HG03432 (cell line): ENCODE data around the gene FAM83G.
"Not testable (repeated sequence)": the region's sequence is repeated elsewhere in the genome, so short reads cannot be mapped to it uniquely, and the experiment has no call there.

Experiments used
- ATAC-seq: cut with Tn5 transposase; IDR thresholded peaks from one replicate; pipeline ENCODE4 v1.9.1; 2021; ENCODE audit warnings: mild to moderate bottlenecking, moderate library complexity; ENCODE audit not compliant: unreplicated experiment

The FAM83G gene, protein sequence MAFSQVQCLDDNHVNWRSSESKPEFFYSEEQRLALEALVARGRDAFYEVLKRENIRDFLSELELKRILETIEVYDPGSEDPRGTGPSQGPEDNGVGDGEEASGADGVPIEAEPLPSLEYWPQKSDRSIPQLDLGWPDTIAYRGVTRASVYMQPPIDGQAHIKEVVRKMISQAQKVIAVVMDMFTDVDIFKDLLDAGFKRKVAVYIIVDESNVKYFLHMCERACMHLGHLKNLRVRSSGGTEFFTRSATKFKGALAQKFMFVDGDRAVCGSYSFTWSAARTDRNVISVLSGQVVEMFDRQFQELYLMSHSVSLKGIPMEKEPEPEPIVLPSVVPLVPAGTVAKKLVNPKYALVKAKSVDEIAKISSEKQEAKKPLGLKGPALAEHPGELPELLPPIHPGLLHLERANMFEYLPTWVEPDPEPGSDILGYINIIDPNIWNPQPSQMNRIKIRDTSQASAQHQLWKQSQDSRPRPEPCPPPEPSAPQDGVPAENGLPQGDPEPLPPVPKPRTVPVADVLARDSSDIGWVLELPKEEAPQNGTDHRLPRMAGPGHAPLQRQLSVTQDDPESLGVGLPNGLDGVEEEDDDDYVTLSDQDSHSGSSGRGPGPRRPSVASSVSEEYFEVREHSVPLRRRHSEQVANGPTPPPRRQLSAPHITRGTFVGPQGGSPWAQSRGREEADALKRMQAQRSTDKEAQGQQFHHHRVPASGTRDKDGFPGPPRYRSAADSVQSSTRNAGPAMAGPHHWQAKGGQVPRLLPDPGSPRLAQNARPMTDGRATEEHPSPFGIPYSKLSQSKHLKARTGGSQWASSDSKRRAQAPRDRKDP

DNA sequence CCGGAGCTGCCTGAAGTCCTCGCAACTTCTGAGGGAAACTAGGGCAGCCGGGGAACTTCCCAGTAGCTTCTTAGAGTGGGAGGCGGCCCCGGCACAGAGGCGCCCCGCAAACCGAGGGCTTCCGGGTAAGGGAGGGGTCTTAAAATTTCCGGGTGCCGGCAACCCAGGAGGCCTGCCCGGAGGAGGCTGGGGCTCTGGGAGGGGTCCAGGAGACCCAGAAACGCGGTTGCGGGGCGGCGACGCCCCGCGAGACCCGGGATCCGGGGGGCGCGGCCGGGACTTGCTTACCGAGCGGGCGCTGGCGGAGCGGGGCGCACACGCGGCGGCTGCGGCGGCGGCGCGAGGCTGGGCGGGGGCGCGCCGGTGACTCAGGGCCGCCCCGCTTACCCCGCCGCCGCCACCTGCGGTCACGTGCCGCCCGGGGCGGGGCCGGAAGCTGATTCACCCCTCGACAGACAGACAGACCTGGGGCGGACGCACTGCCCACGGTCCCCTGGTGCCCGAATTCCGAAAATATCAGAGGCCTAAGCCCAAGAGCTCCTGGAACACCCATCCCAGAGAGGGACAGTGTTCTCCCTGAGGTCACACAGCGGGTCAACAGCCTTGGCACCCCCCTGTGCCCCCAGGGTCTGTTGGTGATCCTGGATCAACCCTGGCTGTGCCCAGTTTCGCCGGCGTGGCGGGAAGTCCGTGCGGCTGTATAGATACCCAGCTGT is at the start of gene FAM83G:
Gene FAM83G, minus strand, starts transcription at position 344 of the 716 bp plus-strand sequence. CDS start 723 bp downstream, outside the sequence.
- ATAC-seq, result peak; percentile 80

DNA sequence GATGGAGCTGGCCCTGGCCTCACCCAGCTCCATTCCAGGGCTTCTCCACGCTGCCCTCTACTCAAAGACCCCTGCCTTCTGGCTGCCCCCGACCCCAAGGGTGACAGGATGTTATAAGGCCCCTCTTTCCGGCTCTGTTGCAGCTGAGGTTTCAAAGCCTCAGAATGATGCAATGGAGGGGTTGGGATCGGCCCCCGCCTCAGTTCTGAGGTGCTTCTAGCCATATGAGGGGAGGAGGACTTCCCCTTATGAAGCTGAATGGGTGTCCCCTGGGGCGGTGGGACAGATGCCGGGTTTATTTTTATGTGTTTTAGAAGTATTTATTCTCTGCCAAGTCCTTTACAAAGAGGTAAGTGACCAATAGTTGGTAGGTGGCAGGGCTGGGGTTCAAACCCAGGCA is 44.3 kb upstream of the FAM83G start:
- not testable (repeated sequence) for ATAC-seq

DNA sequence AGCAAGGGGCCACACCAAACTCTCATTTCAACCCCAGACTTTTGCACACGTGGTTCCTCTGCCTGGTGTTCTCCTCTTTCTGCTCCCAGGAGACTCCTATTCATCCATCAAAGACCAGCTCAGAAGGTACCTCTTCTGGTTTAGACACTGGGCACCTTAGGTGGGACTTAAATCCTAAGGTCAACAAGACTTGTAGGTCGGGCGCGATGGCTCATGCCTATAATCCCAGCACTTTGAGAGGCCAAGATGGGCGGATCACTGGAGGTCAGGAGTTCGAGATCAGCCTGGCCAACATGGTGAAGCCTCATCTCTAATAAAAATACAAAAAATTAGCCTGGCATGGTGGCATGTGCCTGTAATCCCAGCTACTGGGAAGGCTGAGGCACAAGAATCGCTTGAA is 42.9 kb upstream of the FAM83G start:
- not testable (repeated sequence) for ATAC-seq

DNA sequence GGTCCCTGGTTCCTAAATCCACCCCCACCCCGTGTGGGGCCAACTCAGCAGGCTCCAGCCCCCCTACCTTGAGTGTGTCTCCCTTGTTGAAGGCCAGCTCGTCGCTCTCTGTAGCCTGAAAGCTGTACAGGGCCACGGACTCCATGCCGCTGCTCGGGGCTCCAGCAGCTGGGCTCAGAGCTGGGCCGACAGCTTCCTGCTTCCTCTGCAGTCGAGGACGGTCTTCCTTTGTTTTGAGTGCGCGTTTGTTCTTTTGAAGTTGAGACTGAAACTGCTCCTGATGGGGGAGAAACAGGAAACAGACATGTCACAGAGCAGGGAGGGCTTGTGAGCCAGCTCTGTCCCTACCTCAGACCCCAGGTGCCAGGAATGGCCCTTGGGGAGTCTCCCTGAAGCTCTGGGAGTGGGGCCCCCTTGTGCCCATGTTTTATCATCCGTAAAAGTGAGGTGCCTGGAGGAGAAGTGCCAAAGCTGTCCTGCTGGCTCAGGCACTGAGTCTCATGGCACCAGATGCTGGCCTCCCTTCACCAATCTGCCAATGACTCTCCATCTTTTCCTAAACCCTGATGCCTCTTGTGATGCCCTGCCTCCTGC is 42.3 kb upstream of the FAM83G start, which contains the start of gene GRAP:
Gene GRAP, minus strand, starts transcription at position 176 of the 594 bp plus-strand sequence. Its CDS starts 31 bp downstream, at position 145.
- not testable (repeated sequence) for ATAC-seq

DNA sequence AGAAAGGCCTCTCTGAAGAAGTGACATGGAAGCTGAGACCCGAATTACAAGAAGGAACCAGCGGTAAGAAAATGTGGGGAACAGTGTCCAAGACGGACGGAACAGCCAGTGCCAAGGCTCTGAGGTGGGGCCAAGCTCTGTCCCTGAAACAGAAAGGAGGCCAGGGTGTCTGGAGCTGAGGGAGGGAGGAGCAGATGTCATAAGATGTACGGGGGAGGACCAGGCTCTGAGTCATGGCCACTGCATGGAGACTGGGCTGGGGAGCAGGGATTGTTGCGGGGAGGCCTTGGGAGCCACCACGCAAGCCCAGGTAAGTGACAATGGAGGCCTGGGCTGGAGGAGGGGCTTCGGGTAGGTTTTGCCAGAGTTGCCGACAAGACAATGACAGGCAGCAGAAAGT is 40.1 kb upstream of the FAM83G start:
- ATAC-seq, result not testable (repeated sequence)

DNA sequence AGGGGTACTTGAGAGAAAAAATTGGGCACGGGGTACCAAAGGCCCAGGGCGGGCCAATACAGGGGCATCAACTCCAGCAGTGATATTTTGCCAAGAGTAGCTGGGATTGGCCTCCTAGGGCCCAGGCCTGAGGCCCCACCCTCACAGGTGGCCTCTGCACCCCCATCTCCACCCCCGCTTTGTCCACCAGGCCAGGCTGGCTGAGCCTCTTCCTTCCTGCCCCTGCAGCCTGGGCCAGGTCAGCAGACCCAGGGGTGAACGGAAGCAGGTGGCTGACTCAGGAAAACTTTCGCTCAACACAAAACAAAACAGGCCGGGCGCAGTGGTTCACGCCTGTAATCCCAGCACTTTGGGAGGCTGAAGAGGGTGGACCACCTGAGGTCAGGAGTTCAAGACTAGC is 38.5 kb upstream of the FAM83G start:
- peak; percentile 22 for ATAC-seq

DNA sequence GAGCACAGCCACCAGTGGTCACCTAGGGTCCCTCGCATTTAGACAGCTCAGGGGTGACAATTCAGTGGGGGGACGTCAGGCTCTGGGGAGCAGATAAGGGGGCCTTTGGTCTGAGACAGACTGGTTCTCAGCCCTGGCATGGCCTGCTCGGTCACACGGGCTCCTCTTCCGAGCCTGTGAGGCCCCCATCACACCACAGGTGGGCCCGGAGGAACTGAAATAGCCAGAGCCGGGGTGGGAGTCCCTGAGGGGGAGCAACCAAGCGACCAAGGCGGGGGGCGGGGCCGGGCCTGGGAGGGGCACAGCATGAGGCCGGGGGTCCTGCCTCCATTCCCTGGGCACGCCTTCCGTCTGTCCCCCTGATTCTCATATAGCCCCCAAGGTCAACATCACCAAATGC is 37.8 kb upstream of the FAM83G start:
- not testable (repeated sequence) for ATAC-seq

DNA sequence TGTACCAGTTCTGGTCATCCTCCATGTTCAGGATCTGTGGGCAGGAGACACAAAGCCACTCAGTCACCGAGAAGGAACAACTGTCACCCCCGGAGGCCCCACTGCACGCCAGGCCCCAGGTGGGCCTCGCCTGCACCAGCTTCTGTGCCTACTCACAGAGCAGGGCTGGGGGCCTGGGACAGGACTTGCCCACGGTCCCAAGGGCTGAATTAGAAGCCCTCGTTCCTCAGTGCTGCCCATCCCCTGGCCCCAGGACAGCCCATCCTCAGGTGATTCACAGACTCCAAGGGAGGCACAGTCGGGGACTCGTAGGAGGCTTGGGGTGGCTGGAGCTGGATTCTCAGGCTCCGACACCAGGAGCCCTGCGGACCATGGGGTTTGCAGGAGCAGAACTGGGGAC is 37.3 kb upstream of the FAM83G start:
- not testable (repeated sequence) for ATAC-seq

DNA sequence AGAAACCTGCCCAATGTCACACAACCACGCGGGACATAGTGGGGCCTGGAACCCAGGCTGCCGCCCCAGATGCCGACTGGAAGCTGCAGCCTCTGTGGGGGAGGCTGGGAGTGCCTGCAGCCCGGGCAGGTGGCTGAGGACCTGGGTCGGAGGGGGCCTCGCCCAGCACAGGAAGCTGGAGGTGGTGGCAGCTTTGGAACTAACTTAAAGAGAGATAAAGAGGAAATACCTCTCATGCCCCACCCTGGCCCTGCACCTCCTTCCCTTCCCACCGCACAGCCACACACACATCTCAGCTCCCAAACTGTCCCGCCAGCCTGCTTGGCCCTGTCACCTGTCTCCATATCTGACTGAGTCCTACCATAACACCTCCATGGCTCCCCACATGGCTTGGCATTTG is 35.8 kb upstream of the FAM83G start:
- not testable (repeated sequence) for ATAC-seq

DNA sequence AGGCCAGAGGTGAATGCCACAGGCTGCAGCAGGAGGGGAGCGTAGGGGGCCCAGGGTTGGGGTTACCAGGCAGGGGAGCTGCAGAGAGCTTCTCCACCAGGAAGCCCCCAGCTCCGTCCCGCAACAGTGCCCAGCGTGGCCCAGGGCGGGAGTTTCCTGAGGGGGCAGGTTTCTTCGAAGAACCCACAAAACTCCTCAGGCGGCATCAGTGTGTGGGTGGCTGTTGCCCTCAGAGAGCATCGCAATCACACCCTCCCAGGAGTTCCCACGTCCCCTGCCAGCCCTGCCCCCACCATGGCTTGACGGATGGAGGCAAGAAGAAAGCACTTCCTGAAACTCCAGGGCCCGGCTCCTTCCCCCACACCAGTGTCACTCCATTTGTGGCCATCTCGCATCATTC is 34.2 kb upstream of the FAM83G start:
- ATAC-seq, result peak; percentile 29

DNA sequence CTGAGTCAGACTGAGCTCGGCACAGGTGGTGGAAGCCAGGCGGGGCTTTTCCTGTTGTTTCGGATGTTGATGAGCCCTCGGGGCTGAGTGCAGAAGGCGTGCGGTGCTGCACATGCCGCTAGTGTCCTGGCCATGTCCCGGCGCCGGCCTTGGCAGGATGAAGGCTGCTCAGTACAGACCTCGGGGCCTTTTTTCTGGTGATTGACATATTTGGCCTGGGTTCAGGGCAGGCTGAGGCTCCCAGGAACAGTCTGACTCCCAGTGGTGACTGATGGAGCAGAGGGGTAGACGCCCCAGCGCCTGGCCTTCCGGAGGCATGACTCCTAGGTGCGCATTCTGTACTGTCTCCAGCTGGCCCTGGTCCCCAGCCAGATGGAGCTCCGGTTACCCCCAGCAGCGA is 33.4 kb upstream of the FAM83G start:
- not testable (repeated sequence) for ATAC-seq

DNA sequence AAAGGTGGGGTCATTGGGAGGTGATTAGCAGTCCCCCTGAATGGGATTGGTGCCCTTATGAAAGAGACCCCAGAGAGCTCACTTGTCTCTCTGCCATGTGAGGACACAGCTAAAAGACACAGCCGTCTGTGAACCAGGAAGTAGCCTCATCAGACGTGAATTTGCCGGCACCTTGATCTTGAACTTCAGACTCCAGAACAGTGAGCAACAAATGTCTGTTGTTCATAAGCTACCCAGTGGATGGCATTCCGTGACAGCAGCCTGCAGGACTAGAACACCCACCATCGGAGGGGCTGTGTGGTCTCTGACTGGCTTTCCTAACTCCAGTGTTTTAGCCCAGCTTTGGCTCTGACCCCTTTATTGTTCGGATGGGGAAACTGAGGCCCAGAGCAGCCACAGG is 33.0 kb upstream of the FAM83G start:
- not testable (repeated sequence) for ATAC-seq

DNA sequence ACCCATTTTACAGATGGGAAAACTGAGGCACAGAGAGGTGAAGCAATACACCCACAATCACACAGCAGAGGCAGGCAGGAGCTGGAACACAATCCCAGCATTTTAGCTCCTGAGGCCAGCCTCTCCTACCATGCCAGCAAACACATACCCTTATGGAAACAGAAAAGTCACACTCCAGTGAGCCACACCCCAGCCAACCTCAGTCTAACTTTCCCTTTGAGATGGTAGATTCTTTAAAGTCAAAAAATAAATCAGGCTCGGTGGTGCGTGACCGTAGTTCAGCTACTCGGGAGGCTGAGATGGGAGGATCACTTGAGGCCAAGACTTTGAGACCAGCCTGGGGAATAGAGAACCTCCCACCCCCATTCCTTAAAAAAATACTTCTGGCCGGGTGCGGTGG is 31.6 kb upstream of the FAM83G start:
- ATAC-seq, result peak; percentile 30

DNA sequence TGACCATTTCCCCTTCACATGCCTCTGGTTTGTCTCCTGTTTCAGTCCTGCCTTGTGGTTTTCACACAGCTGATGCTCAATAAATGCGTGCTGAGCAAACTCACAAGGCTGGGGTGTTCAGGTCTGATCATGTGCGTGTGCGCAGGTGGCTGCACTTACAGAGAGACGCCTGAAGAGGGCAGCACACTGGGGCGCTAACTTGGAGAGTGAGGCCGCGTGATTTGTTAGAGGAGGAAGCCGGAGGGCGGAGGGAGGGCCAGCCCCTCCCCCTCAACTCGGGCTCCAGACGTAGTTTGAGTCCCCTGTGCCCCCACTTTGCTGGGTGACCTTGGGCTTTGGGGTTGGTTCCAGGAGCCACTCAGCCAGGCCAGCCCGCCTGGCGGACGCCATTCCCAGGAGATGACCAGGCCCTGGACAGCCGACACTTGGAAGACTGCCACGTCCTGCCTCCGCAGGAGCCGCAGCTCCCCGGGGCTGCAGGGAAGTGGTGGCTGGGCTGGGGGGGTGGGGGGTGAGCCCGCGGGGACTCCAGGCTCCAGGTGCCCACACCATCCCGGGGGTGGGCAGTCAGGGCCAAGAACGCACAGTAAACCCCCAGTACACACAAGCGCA is 27.9 kb upstream of the FAM83G start:
- ATAC-seq, result peak; percentile 48

DNA sequence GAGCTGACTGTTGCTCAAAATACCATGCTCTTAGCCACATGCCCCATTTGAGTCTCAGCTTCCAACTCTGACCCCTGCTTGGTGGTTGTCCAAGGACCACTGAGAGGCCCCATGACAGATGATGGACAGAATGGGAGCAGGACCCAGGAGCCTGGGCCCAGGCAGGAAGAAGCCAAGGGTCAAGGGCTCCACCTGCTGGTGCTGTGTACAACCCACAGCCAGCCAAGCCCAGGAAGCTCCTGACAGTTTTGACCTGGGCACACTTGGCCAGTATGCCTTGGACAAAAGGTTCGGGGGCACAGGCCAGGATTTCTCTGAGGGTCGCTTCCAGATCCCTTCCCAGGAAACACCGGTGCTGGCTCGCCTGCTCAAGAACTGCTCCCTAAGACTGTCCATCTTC is 27.2 kb upstream of the FAM83G start:
- peak; percentile 41 for ATAC-seq

DNA sequence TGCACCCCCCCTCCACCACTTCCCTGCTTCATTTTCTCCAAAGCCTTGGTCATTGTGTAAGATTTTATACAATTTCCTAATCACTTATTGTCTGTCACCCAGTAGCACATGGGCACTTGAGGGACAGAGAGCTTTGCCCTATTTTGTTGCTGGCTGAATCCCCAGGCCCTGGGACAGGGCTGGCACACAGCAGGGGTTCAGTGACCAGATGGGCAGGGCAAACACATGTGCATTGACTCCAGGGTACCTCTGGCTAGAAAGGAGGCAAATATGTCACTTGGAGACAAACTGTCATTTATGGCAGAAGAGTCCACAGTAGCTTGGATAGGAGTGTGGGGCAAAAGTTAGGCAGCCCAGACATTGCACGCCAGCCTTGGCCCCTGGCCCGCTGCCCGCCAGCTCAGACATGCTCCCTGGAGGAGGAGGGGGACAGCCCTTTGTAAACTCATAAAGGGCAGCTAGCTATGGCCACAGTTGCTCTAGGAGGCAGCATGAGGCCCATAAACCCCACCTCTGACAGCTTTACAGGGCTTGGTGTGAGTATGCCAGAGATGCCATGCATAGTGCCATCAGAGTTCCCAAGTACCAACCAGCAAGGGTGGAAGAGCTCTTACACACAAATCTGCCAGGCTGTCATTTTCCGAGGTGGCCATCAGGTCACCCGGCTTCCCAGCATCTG is 26.3 kb upstream of the FAM83G start:
- ATAC-seq, result not testable (repeated sequence)

DNA sequence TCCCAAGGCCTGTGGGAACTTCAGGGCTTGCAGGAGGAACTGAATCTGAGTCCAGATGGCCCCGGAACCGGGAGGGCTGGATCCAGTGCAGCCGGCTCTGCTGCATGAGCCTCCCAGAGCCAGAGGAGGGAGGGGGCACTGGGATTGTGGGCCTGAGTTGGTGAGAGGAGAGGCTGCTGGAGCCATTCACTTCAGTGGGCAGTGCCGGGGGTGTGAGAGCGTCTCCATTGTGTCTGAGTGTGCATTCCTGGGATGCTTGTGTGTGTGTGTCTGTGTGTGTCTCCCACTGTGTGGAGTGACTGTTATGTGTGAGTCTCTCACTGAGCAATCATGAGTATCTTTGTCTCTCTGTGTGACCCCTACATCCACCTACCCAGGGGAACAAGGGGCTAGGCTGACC is 25.2 kb upstream of the FAM83G start:
- ATAC-seq, result not testable (repeated sequence)

DNA sequence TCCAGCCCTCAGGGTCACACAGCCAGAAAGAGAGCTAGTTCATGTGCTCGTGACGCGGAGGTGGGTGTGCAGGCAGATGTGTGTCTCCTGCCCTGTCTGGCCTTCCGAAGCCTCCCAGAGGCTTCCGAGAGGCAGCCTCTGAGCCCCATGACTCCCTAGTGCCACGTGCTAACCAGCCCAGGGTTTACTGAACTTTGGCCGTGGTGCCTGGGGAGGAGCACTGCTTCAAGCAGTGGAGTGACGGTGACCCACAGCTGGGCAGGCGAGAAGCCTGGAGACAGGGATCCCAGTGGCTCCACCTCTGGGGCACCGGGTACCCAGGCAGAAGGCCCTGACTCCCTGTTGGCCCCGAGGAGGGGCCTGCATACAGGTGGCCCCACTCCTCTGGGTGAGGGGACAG is 24.1 kb upstream of the FAM83G start:
- not testable (repeated sequence) for ATAC-seq
